ENCODE data around the gene ZNF423.

The ZNF423 gene

DNA sequence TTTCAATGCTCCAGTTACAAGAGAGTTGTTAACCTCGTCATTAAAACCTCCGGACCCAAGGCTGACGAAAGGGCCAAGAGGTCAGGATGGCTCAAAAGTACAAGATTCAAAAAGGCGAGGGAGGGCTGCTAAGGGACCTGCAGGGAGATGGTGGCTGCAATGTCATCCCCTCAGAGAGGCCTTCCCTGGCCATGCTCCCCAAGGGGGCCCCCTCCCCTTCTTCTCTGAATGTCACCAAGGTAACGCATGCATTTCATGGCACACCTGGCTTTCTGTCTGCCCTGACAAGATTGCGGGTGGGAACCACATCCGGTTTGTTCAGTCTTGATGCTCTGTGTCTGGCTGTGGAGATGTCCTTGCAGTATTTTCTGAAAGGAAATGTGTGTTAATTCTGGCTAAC lies 392.4 kb downstream of the ZNF423 start:
- DNase-seq: peak; percentile 46 to 55

DNA sequence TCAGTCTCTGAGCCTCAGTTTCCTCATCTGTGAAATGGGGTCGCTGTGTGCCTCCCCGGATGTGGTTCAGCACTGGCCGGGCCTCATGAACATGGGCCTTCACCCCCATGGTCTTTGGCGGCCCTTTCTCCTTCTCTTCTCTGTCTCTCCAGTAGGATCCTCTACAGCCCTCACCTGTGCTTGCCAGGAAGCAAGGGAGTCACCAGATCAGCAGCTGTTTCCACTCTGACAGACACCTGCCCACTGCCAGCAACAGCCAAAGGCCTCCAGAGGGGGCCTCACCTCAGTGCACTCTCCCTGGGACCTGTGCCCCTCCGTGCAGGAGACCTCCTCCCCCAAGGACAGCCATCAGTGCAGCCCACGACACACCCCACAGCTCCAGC lies 392.9 kb downstream of the ZNF423 start:
- DNase-seq: no peak

DNA sequence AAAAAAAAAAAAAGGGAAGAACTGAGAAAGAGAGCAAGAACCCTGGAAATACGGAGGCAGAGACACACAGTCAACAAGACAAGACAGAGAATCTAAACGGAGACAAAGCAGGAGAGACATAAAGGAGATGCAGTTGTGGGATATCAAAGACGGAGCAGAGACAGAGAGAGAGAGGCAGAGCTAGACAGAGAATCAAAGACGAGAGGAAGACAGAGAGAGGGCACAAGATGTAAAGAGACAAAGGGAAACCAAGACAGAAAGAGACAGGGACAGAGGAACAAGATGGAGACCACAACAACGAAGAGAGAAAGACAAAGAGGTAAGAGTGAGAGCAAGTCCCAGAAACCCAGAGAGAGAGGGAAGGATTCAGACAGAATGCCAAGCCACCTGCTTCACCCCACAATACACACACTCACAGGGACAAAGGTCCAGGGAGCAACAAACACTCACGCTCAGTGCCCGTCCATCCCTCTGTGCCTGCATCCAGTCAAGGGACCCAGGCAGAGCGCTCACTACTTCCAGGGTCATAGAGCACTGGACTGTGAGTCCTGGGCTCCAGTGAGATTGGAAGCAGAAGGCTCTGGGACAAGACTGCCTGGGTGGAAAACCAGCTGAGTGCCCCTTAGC lies 393.4 kb downstream of the ZNF423 start:
- DNase-seq: peak in 1 of 2 experiments; percentile 2

DNA sequence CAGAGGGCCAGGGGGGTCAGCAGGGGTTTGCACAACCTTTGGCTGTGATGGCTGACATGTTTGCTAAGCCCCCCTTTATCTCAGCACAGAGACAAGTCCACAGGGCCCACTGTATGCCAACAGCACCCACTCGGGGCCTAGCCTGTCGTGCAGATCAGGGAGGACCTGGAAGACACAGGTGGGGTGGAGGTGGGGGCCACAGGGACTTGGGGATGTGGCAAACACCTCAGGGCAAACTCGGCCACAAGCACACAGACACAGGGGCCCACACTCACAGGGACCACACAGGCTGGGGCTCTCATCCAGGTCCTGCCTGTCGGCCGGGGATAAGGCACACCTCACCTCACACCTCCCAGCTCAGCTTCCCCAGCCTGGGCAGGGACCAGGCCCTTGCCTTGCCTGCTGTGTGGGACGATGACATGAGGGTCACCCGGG lies 394.4 kb downstream of the ZNF423 start:
- DNase-seq: no peak

DNA sequence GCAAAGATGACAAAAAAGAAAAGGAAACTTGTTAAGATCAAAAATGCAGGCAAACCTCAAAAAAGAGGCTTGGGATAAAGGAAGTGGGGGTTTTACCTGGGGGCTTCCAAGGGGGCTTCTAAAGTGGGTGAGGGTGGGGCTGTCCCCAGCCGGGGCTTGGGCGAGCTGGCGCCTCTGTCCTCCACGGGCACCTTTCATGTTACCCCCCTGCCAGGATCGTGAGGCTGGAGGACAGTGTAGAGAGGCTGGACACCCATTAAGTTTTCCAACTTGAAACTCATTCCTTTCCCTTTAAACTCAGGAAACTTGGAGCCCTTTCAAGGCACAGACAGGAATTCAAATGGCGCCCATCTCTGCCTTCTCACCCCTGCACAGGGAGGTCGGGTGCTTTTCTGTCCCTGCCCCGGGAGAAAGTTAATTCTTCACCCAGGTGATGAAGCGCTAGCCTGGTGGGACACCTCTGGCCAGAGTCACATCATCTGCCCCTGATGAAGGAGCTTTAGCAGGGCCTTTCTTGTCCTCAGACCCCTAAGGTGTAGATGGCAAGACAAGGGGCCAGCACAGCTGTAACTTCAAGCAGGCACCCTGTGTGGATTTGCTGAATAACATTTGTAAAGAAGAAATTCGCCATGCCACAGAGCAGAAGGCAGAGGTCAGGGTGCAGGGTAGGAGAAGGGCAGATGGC lies 395.0 kb downstream of the ZNF423 start:
- peak in 1 of 2 experiments; percentile 1 for DNase-seq

DNA sequence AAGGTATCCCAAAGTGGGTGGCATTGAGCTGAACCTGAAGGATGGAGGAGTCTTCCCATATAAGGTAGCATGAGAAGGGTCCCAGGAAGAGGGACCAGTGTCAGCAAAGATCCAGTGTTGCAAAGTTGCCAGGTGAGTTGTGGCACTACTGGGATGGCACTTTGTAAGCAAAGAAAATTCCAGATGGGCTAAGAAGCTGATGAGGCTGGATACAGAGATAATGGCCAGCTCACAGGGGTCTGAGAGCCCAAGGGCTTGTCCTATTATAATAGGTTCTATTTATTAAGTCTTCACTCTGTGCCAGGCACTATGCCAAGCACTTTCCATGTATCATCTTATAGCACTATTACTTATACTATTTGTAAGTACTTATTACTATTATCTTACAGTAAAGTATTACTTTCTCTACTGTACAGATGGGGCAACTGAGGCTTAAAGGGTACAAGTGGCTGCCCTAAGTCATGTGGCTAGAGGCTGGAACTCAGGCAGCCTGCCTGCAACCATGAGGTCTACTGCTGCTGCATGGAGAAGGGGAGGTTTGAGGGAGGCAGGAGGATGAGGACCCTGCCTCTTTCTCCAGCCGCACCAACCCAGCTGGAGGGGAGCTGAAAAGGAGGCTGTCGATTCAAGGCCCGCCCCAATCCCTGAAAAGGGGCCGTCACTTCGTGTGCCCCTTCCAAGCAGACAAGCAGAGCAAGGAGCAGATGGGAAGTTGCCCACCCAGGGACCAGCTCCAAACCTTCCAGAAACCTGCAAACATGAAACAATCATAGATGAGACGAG lies 395.8 kb downstream of the ZNF423 start:
- DNase-seq: peak in 1 of 2 experiments; percentile 1

DNA sequence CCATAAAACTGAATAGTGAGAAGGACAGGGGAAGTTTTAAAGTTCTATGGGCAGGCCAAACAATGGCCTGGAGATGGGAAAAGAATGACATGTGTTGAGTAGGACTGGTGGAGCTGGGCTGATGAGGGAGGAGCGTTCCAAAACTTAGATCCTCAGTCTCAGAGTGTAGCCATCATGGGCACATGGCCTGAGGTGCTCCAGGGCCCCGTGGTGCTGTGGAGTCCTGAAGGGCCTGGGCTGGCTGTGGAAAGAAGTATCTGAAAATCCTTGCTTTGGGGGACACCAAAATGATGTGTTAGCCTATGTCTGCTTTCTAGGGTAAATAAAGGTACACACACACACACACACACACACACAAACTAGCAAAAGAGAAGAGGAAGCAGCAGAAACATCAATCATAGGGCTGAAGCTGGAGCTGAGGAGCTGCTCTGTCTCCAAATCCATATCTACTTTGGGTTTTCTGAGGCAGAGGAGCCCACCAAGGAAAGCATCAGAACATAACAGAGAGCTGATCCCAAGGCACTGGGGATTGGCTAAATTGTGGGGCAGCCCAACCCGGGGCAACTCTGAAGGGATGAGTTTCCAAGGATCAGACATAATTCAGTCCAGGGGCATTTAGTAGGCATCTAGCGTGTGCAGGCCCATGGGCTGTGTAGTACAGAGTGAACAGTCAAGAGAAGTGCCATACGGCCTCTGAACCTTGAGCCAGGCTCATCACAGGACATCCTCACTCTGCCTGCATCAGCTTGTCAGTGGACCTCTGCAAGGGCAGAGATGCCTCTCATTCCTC lies 397.1 kb downstream of the ZNF423 start:
- DNase-seq: no peak

DNA sequence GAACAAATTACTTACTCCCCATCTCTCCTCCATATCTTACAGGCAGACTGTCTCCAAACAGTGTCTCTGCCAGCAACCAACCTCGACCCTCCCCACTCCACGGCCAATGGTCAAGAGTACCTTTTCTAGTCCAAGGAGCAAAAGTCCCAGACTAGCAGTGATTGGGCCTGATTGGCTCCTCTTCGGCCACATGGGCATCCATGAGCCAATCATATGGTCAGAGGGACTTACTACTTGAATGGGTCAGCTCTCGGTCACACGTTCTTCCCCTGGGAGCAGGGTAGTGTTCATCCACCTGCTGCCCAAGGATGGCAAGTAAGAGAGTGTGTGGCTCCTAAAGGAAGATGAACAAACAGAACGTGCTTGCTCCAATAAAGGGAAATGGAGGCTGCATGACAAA lies 397.7 kb downstream of the ZNF423 start:
- DNase-seq: no peak

DNA sequence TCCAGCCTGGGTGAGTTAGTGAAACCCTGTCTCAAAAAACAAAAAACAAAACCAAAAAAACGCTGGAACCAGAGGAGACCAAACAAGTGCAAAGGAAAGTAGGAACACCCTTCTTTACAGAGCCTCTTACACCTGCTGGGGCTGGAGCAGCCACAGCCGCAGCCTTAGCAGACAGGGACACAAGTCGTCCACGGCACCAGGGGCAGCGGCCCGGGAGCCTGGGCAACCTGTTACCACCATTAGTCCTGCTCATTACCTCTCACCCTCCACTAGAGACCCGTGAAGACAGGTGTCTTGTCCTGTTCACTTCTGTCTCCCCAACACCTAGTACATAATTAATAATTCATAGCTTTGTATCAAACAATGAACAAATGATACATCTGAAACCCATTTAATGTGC lies 398.7 kb downstream of the ZNF423 start:
- no peak for DNase-seq

DNA sequence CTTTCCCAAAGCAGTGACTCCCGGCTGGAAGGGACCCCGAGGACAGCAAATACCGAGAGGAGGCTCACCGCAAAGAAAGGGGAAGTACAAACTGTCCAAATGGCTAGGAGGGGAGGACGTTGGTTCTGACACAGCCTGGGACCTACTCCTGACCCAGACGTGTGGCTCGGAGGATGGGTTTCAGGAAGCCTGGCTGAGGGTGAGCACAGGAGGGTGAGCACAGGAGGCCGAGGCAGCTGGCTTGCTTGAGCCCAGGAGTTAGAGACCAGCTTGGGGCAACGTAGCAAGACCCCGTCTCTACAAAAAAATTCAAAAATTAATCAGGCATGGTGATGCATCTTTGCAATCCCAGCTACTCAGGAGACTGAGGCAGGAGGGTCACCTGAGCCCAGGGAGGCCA lies 399.1 kb downstream of the ZNF423 start:
- DNase-seq: no peak

DNA sequence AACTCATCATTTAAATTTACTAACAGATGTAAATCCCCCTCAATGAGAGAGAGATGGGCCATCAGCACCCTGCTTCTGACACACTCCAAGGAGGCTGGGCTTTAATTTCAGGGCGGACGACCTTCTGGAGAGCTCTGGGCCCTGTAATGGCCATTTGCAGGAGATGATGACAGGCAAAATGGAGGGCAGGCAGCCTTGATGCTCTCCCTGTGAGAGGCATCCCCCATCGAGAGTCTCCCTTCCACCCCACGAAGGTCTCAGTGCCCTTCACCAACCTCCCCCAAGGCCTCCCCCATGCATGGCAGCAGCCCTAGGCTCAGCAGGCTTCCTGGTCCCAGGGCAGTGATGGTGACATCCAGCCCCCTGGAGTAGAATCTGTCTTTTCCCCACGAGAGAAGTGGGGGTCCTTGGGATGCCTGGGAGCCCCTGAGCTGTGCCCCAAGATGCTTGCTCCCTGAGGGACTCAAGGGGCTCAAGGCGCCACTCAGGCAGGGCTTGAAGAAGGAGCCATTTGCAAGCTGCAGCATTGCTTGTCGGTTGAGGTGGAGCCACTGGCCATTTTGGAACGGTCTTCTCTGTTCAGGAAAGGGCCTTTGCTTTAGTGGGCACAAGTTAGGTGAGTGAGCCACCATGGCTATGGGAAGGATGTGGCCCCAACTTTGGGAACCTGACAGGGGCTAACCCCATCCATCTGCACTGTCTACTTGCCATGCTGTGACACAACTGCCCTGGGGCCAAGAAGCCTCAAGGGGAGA lies 399.7 kb downstream of the ZNF423 start:
- no peak for DNase-seq

DNA sequence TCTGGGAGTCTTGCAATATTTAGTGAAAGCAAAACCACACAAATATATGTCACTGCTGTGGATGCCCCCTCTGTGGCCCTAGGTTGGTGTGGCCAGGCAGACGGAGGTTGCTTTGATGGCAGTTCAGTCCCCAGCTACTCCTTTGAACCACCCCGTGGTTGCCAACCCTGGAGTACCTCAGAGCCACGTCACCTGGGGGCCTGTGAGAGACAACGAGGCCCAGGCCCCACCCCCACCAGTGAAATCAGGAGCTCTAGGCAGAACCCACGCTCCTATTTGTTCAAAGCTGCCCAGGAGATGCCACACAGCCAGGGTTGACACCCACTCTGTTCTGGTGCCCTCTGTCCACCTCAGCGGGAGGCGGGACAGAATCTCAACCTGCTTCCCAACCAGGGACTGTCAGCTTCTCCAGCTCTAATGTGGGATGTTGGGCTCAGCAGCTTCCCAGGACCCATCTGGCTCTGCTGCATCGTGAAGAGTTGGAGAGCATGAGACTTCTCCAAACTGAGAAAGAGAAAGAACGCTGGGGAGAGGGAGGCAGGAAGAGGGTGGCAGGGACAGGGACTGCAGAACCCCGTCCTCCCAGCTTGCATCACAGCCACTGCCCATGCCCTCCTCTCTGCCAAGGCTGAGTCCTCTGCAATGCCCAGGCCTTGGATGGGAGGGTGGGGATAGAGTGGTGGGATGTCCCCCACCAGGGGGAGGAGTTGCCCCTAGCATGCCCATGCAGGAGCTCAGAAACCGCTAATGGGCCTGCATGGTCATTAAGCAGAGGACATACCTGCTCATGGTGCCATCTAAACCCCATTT lies 400.5 kb downstream of the ZNF423 start:
- DNase-seq: no peak

DNA sequence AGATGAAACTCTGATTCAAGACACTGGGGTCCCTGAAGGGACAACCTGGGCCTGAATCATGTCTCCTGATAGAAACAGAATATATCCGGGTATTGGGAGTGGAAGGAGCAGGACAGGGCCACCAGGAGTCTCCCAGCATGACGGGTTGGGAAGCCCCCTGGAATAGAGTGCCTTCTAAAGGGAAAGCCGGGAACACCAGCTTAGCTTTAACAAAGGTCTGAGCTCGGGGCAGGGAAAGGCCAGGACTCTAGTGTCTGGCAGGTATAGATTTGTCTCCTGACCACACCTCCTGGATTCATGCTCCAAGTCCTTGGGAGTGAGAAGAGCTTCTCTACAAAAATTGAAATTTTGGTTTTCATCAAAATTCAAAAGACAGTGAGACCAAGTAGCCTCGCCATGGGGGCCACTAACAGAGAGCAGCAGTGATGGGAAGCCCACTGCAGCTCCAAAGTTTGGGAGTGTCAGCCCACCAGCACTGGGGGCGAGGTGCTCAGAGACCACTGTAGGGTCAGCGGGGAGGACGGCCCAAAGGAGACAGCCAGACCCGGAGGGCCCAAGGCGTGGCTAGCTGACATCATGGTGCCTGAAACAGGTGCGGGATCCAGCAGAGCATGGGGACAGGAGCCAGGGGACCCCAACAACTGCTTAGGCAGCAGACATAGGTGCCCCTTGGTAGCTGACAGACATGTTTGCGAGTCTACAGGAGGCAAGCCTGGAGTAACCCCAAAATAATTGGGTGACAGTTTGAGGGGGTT lies 401.3 kb downstream of the ZNF423 start:
- DNase-seq: no peak

DNA sequence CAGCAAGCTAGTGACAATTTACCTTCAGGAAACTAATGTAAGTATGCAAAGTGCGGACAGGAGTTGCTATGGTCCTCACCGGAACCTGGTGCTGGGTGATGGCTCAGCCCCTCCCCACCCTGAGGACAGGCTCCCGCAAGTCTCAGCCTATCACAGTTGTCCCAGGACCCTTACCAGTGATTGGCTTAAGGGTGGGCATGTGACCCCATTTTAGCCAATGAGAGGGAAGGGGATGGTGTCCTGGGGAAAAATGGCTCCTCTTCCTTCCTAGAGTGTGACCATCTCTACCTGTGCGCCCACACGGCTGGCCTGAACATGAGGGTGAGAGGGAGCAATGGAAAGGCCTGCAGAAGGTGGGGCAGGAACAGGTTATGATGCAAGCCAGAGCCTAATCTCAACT lies 401.9 kb downstream of the ZNF423 start:
- no peak for DNase-seq

DNA sequence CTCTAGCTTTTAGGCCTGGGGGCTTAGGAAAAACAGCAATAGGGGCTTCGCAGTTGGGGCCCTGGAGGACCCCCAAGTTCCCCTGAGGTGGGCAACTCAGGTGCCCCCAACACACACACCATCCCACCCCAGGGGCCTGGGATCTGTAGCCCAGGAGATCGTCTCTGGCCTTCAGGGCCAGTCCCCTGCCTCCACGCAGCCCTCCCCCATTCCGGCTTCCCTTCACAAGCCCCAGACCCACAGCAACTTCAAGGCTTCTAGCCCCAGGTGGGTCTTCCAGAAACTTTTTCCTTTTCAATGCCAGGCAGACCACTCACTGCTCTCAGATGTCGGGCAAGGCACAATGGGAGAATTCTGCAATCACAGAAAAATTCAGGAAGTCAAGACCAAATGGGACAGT lies 402.9 kb downstream of the ZNF423 start:
- DNase-seq: no peak

DNA sequence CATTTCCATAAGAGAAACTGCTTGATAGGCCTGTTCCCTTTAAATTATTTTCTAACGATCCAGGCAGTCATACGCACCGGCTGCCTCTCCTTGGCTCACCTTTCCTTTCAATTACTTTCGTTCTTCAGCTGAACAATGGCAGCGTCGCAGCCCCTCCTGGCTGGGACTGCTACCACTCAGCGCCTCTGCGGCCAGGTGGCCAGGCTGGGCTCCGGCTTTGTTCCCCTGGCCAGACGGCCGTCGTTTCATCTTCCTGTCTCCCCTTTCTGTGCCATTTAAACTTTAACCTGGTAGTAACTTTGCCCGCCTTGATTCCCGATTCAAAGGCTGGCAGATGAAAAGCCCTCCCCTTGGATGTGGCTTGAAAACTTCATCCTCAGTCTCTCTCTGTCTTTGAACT lies 403.3 kb downstream of the ZNF423 start:
- no peak for DNase-seq

DNA sequence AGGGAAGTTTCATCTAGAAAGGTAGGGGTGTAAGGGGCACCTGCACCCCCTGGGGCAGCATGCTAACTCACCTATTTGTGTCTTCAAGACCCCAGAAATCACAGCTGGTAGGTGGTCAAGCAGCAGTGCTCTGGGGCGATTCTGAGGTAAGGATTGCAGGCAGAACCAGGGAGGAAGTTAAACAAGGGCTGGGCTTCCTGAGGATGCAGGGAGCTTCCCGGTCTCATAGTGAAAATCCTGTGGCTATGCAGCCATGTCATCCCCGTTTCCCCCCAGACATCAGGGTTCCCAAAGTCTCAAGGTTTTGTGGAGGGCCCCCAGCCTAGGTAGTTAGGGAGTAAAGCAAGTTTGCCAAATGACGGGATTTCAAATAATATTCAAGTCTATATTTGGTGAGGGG lies 403.8 kb downstream of the ZNF423 start:
- DNase-seq: no peak

DNA sequence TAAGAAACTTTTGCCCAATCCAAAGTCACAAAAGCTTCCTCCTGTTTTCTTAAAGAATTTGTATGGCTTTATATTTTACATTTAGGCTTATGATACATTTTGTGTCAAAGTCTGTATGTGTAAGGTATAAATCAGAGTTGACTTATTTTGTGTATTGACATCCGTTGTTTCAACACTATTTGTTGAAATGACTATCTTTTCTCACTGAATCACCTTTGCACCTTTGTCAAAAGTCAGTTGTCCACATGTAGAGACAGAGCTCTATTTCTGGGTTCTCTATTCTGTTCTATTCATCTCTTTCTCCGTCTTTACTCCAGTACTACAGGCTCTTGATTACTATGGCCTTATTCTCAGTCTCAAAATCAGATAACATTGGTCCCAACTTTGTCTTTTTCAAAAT lies 409.1 kb downstream of the ZNF423 start:
- DNase-seq: no peak

DNA sequence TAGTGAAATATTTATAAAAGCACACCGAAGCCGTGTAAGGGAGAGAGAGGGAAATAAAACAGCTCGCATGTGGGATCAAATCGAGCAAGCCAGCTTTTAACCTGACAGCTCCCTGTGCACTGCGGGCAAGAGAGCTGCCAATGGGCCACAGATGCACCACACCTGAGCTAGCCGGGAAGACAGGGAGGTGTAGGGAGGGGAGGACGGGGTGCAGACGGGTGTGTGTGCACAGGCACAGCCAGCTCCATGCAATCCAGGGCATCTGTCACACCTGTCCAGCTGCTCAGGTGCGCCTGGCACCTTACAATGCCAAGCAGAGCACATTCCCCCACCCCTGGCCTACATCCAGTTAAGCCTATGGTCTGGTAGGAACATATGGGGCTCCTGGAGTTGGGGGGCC lies 412.3 kb downstream of the ZNF423 start:
- no peak for DNase-seq

DNA sequence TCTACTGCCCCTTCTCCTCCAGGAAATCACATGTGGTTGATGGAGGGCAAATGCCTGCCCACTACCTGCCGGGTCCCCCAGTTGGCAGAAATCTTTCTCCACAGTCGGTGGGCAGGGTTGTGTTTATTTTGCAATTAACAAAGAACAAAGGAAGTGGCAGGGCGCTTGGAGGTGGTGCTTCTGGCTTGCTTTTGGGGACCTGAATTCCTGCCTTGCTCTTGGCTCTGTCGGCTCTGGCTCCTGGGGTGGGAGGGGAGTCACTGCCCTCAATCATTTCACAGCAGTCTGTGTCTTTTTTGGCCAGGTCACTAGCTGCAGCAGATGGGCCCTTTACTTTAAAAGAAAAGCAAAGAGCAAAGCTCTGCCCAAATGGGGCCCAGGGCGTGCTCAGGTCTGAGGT lies 413.1 kb downstream of the ZNF423 start:
- DNase-seq: no peak

DNA sequence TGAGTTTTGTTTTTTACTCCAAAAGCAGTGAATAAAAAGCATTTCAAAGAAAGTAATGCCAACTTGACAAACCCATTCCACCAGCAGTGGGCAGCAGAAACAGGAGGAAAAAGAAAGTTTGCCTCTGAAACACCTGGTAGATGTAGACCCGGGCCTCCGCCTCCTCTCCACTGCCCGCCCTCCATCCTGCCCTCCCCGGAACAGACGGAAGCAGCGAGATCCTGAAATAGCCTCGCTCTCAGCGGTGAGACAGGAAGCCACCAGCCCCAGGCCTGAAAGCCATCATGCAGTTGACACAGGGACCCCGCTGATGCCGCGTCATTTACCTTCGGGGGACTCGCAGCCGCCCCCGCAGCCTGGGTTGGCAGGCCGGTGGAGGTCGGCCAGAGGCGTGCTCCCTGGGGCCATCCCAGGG lies 414.5 kb downstream of the ZNF423 start:
- DNase-seq: peak; percentile 50 to 66

Data from activated CD4-positive, alpha-beta T cell treated with anti-CD3 and anti-CD28 coated beads, Interleukin-2, amount 50 U/mL, for 48 hours (primary cell).